Activated B cell treated with CpG ODN at 0.5 μM for 24 hours (primary cell): Measurements from ENCODE around the gene MAPK12. TPM values are rescaled to one million over a fixed set of nuclear protein-coding genes. Genes with fewer than 3 reads are reported as not detected.

Source experiments
- ATAC-seq: fragments of 200-7000 bp; cut with Tn5 transposase; one replicate; pipeline ENCODE4 v1.10.0; 2021; ENCODE audit warnings: low read depth, mild to moderate bottlenecking, moderate library complexity
- CTCF ChIA-PET: fragments of 350-600 bp; sonication (Branson Sonifier 250); formaldehyde crosslinking; loops from one replicate; lab custom pipeline; 2021; ENCODE audit warnings: antibody characterized with exemption; lab: Charles Lee
- POLR2A ChIA-PET: fragments of 350-600 bp; sonication (Branson Sonifier 250); formaldehyde crosslinking; loops from one replicate; lab custom pipeline; 2021; ENCODE audit warnings: antibody characterized with exemption; lab: Charles Lee
- DNase-seq: peaks from one replicate; pipeline ENCODE4 v3.0.0; 2022
- H3K27ac Mint-ChIP-seq: one replicate; pipeline ENCODE4 v1.8.0; 2020; ENCODE audit warnings: mixed read lengths
- H3K27me3 Mint-ChIP-seq: one replicate; pipeline ENCODE4 v1.8.0; 2021; ENCODE audit warnings: mixed read lengths
- H3K36me3 Mint-ChIP-seq: one replicate; pipeline ENCODE4 v1.8.0; 2021; ENCODE audit warnings: low read depth, mixed read lengths
- H3K4me1 Mint-ChIP-seq: one replicate; pipeline ENCODE4 v1.8.0; 2021; ENCODE audit warnings: mixed read lengths
- H3K4me3 Mint-ChIP-seq: one replicate; pipeline ENCODE4 v1.8.0; 2020; ENCODE audit warnings: mild to moderate bottlenecking, mixed read lengths
- H3K9me3 Mint-ChIP-seq: one replicate; pipeline ENCODE4 v1.8.0; 2020; ENCODE audit warnings: mixed read lengths
- intact Hi-C: fragments of 100-400 bp; cut with micrococcal nuclease; formaldehyde crosslinking; loops from one replicate; pipeline ENCODE4 v1.15.1; 2024
- total RNA-seq: library from RNA; stranded (reverse); gene quantifications from 2 replicates; pipeline ENCODE4 v1.2.3, GENCODE V29; 2022
- TF ChIP-seq, protein P1 (sequence below): fragments of 200-600 bp; IDR thresholded peaks from one replicate; pipeline ENCODE4 v1.8.0; 2022; ENCODE audit warnings: antibody characterized with exemption, mild to moderate bottlenecking

The MAPK12 gene
- total RNA-seq, 1 donor from 2014 or later: 4.4 TPM

DNA sequence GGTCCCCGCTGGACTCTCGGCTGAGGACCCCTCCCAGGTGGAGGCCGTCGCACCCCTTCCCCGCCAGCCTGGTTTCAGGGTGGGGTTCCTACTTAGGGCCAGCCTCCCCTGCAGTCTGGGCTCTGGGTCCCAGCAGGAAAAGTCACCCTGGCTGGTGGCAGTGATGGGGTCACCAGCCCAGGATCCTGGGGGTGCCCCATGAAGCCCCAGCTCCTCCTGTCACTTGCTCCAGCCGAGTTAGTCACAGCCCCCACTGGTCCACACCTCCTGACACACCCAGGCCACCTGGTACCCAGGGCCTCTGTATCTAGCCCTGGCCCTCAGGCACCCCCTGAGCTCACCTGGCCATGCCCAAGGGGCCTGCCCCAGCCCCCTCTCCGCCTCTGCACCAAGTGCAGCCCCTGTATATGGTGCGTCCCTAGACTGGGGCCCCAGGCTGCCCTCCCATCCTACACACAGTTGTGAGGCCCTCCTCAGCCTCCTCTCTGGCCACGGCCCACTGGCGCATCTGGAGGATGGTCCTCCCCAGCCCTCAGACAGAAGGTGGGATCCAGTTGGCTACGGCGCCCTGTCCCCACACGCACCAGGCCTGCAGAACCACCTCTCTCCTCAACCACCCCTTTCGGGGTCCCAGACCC lies 39.3 kb upstream of the MAPK12 start:
- no peak for DNase-seq
- intact Hi-C loops: loop anchor here (2.0 kb wide), 1 partner anchor 14 kb away; no protein-coding TSS in a partner anchor
- H3K27me3 Mint-ChIP-seq: peaks cover 2% of the 10 kb centered on the region
- H3K4me3 Mint-ChIP-seq: peak overlapping the region; percentile 35
- TF ChIP-seq, protein P1, sequence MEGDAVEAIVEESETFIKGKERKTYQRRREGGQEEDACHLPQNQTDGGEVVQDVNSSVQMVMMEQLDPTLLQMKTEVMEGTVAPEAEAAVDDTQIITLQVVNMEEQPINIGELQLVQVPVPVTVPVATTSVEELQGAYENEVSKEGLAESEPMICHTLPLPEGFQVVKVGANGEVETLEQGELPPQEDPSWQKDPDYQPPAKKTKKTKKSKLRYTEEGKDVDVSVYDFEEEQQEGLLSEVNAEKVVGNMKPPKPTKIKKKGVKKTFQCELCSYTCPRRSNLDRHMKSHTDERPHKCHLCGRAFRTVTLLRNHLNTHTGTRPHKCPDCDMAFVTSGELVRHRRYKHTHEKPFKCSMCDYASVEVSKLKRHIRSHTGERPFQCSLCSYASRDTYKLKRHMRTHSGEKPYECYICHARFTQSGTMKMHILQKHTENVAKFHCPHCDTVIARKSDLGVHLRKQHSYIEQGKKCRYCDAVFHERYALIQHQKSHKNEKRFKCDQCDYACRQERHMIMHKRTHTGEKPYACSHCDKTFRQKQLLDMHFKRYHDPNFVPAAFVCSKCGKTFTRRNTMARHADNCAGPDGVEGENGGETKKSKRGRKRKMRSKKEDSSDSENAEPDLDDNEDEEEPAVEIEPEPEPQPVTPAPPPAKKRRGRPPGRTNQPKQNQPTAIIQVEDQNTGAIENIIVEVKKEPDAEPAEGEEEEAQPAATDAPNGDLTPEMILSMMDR: no peak
- H3K9me3 Mint-ChIP-seq: no peaks in the 10 kb centered on the region
- H3K36me3 Mint-ChIP-seq: no peaks in the 10 kb centered on the region
- CTCF ChIA-PET: interaction anchor here (0.9 kb wide), 1 partner anchor 9 kb away, joined by 3 read pairs; no protein-coding TSS in a partner anchor
- no peak overlapping the region for H3K27ac Mint-ChIP-seq
- POLR2A ChIA-PET: interaction anchor here (0.9 to 3.0 kb wide), 3 partner anchors 8 to 108 kb away, joined by 4 to 15 read pairs (median 10); no protein-coding TSS in a partner anchor
- H3K4me1 Mint-ChIP-seq: peaks cover 57% of the 10 kb centered on the region
- ATAC-seq: no peak

DNA sequence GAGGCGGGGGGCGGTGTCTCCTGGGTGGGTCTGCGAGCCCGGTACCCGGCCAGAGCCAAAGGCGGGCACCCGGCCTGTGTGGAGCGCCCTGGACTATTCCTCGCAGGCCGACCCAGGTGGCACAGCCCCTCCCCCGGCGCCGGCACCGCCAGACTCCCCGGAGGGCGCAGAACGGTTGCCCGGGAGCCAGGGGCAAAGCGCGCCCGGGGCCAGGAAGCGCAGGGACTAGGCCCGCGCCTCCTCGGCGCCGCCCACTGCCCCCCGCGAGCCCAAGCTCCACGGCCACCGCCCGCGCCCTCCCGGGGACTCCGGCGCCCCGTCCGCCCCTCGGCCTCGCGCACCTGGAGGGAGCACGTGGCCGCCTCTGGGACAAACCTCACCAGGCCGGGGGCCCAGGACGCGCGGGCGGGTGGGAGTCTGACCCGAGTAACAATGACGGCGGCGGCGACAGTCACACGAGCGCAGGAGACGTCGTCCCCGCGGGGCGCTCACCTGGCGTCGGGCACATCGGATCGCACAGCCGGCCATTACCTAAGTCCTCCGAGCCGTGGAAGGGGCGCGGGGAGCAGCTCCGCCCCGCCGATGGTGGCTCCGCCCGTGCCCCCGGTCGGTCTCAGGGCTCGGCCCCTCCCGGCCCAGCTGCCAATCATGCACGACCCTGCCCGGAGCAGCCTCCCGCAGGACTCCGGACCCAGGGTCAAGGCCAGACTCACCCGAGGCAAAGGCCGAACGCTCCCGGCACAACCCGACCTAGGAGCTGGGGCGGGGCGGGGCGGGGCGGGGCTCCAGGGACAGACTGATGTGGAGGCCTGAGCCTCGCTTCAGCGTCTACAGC lies 38.5 kb upstream of the MAPK12 start:
- no peak overlapping the region for H3K4me3 Mint-ChIP-seq
- no peaks in the 10 kb centered on the region for H3K9me3 Mint-ChIP-seq
- peaks cover 56% of the 10 kb centered on the region for H3K4me1 Mint-ChIP-seq
- H3K27ac Mint-ChIP-seq: no peak overlapping the region
- no peak for ATAC-seq
- CTCF ChIA-PET: no interaction called here
- TF ChIP-seq, protein P1: no peak
- H3K27me3 Mint-ChIP-seq: peaks cover 2% of the 10 kb centered on the region
- intact Hi-C loops: loop anchor here (2.0 kb wide), 1 partner anchor 15 kb away; no protein-coding TSS in a partner anchor
- no peak for DNase-seq
- POLR2A ChIA-PET: interaction anchor here (0.9 to 3.0 kb wide), 2 partner anchors 15 to 108 kb away, joined by 4 to 15 read pairs; no protein-coding TSS in a partner anchor
- H3K36me3 Mint-ChIP-seq: no peaks in the 10 kb centered on the region

DNA sequence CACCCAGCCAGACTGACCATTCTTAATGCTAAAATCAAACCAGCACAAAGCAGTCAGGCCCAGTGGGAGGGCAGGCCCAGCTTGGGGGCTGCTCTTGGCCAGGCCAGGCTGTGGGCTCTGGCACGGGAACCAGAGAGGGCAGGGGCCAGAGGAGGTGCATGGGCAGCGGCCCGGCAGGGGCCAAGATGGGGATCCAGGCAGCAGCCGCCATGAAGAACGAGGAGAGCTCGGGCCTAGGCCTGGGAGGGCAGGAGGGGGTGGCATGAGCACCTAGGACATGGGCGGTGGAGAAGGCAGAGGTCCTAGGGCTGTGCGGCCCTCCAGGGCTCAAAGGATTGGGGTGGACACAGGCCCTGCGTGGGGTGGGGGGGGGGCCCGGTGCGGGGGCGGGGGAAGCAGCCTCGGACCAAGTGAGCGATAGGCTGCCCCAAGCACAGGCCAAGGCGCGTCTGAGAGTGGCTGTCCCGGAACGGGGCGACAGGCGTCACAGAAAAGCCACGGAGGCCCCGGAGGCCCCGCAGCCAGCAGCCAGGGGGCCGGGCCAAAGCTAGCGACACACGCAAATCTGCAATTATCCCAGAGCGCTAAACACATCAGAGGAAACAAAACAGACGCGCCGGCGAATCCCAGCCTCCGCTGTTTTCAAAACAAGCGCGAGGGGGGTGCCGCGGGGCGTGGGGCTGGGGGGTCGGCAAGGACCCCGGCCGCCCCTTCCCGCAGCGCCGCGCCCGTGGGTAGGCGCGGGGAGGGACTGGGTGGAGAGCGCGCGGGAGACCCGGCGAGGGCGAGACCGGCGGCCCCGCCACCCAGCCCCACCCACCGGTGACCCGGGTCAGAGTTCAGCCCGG lies 37.7 kb upstream of the MAPK12 start:
- H3K4me1 Mint-ChIP-seq: peaks cover 56% of the 10 kb centered on the region
- POLR2A ChIA-PET: no interaction called here

DNA sequence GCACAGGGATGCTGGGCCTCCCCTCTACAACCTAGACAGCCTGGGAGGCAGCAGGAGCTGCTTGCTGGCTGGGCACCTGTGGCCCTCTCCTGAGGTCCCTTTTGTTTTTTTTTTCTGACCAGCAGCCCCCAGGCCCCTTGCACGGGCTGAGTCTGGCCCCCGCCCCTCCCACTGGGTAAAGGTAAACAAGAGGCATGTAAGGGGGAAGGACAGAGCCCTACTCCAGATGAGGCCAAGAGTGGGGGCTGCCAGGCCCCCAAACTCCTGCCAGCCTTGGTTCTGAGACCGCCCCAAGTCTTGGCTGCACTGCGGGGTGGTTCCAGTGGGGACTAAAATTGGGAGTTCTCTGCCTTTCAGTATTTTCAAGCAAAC lies 36.8 kb upstream of the MAPK12 start:
- Mint-ChIP-seq H3K36me3 (no peaks in the 10 kb centered on the region), H3K4me1 (peaks cover 55% of the 10 kb centered on the region), H3K9me3 (no peaks in the 10 kb centered on the region), H3K4me3 (no peak overlapping the region), H3K27ac (no peak overlapping the region), H3K27me3 (peaks cover 2% of the 10 kb centered on the region)
- TF ChIP-seq, protein P1: no peak
- ATAC-seq (no peak), DNase-seq (no peak)
- POLR2A ChIA-PET: no interaction called here
- CTCF ChIA-PET: no interaction called here
- intact Hi-C loops: no loop called here

More for the DNA sequence above, 37.7 kb upstream of the MAPK12 start:
- no peak for DNase-seq
- peak; percentile 47 for ATAC-seq
- peaks cover 2% of the 10 kb centered on the region for H3K27me3 Mint-ChIP-seq
- H3K9me3 Mint-ChIP-seq: no peaks in the 10 kb centered on the region
- intact Hi-C loops: no loop called here
- no peaks in the 10 kb centered on the region for H3K36me3 Mint-ChIP-seq
- no peak overlapping the region for H3K27ac Mint-ChIP-seq
- TF ChIP-seq, protein P1: no peak
- CTCF ChIA-PET: no interaction called here
- peak overlapping the region; percentile 32 for H3K4me3 Mint-ChIP-seq
